GM23338 (cell line): ENCODE data around the gene NTM. TPM values are rescaled to one million over a fixed set of nuclear protein-coding genes. Genes with fewer than 3 reads are reported as not detected.
"Not testable (repeated sequence)": the region's sequence is repeated elsewhere in the genome, so short reads cannot be mapped to it uniquely, and the experiment has no call there.

Experiments used
- ATAC-seq: fragments of 200-7000 bp; cut with Tn5 transposase; 3 replicates; pipeline ENCODE4 v1.9.1; 2020
- DNase-seq: peaks from one replicate; pipeline ENCODE4 v3.0.0-alpha.2; 2015; ENCODE audit warnings: low spot score
- H2AFZ ChIP-seq: fragments of 200-600 bp; sonication (generic); 2 replicates; pipeline ENCODE4 v1.8.0; 2016; ENCODE audit warnings: antibody characterized with exemption, mild to moderate bottlenecking, moderate library complexity
- H3F3A ChIP-seq: fragments of 200-600 bp; sonication (generic); replicated peaks from 2 replicates; pipeline ENCODE4 v1.8.0; 2017; ENCODE audit warnings: antibody characterized with exemption, mixed run types, low read depth
- H3K27ac ChIP-seq: fragments of 200-600 bp; sonication (generic); 2 replicates; pipeline ENCODE4 v1.6.1; 2016; ENCODE audit warnings: low read depth
- H3K27me3 ChIP-seq: fragments of 200-600 bp; sonication (generic); 2 replicates; pipeline ENCODE4 v1.8.0; 2016; ENCODE audit warnings: mild to moderate bottlenecking, mixed run types, moderate library complexity; ENCODE audit not compliant: insufficient read depth
- H3K36me3 ChIP-seq: fragments of 200-600 bp; sonication (generic); 2 replicates; pipeline ENCODE4 v1.8.0; 2016; ENCODE audit warnings: mild to moderate bottlenecking; ENCODE audit not compliant: insufficient read depth
- H3K4me1 ChIP-seq: fragments of 200-600 bp; sonication (generic); 2 replicates; pipeline ENCODE4 v1.8.0; 2016; ENCODE audit warnings: mild to moderate bottlenecking, moderate library complexity; ENCODE audit not compliant: insufficient read depth
- H3K4me2 ChIP-seq: fragments of 200-600 bp; sonication (generic); 2 replicates; pipeline ENCODE4 v1.7.1; 2017; ENCODE audit warnings: mixed run types
- H3K4me3 ChIP-seq: fragments of 200-600 bp; sonication (generic); 2 replicates; pipeline ENCODE4 v1.6.1; 2016; ENCODE audit warnings: mixed run types
- H3K79me2 ChIP-seq: fragments of 200-600 bp; sonication (generic); replicated peaks from 2 replicates; pipeline ENCODE4 v1.8.0; 2017; ENCODE audit warnings: mild to moderate bottlenecking; ENCODE audit not compliant: insufficient read depth
- H3K9me2 ChIP-seq: fragments of 200-600 bp; sonication (generic); 2 replicates; pipeline ENCODE4 v1.8.0; 2017; ENCODE audit not compliant: insufficient read depth
- H4K20me1 ChIP-seq: fragments of 200-600 bp; sonication (generic); replicated peaks from 2 replicates; pipeline ENCODE4 v1.8.0; 2017; ENCODE audit warnings: mild to moderate bottlenecking; ENCODE audit not compliant: insufficient read depth
- H3K27ac Mint-ChIP-seq: 2 replicates; pipeline ENCODE4 v1.8.0; 2020; ENCODE audit warnings: inconsistent platforms, mild to moderate bottlenecking, moderate library complexity, mixed read lengths
- H3K27me3 Mint-ChIP-seq: 3 replicates; pipeline ENCODE4 v1.8.0; 2022; ENCODE audit warnings: low read depth, mild to moderate bottlenecking, moderate library complexity, mixed read lengths, inconsistent platforms; ENCODE audit not compliant: insufficient read depth, poor library complexity
- H3K36me3 Mint-ChIP-seq: 3 replicates; pipeline ENCODE4 v1.8.0; 2021; ENCODE audit warnings: low read depth, mild to moderate bottlenecking, inconsistent platforms, moderate library complexity, mixed read lengths
- H3K4me1 Mint-ChIP-seq: 3 replicates; pipeline ENCODE4 v1.8.0; 2020; ENCODE audit warnings: mild to moderate bottlenecking, inconsistent platforms, mixed read lengths
- H3K4me3 Mint-ChIP-seq: 3 replicates; pipeline ENCODE4 v1.8.0; 2021; ENCODE audit warnings: moderate library complexity, mild to moderate bottlenecking, inconsistent platforms, mixed read lengths
- H3K9me3 Mint-ChIP-seq: 3 replicates; pipeline ENCODE4 v1.8.0; 2020; ENCODE audit warnings: moderate library complexity, mild to moderate bottlenecking, inconsistent platforms, mixed read lengths
- CREB1 ChIP-seq: fragments of 250-450 bp; sonication (Bioruptor Pico); IDR thresholded peaks from 2 replicates; pipeline ENCODE4 v1.5.0; 2020; ENCODE audit warnings: low read depth, mild to moderate bottlenecking, moderate library complexity
- EZH2 ChIP-seq: fragments of 200-600 bp; sonication (generic); IDR thresholded peaks from one replicate; pipeline ENCODE4 v1.8.0; 2017; ENCODE audit warnings: antibody characterized with exemption, mild to moderate bottlenecking, low read depth; ENCODE audit not compliant: unreplicated experiment
- EZH2phosphoT487 ChIP-seq: fragments of 200-600 bp; sonication (generic); IDR thresholded peaks from one replicate; pipeline ENCODE4 v1.8.1; 2018; ENCODE audit warnings: antibody characterized with exemption; ENCODE audit not compliant: unreplicated experiment
- ZNF114 ChIP-seq: fragments of 250-450 bp; sonication (Bioruptor Pico); IDR thresholded peaks from 2 replicates; pipeline ENCODE4 v1.5.0; 2020; ENCODE audit warnings: mild to moderate bottlenecking, moderate library complexity
- ZNF331 ChIP-seq: fragments of 250-450 bp; sonication (Bioruptor Pico); IDR thresholded peaks from 2 replicates; pipeline ENCODE4 v1.5.0; 2020; ENCODE audit warnings: low read depth, mild to moderate bottlenecking, moderate library complexity
- polyA plus RNA-seq: library from polyadenylated mRNA; unstranded; fragments of >200 nt; fragmentation: Nextera tagmentation; extraction: Ambion mirVana; gene quantifications from 2 replicates; pipeline ENCODE4 v1.2.1, GENCODE V29; 2016
- total RNA-seq: library from RNA; depleted of rRNA; stranded (reverse); fragments of >200 nt; shearing (Covaris generic); gene quantifications from 2 replicates; pipeline ENCODE4 v1.2.3, GENCODE V29; 2014
- TF ChIP-seq, protein P1 (sequence below): fragments of 250-450 bp; sonication (Bioruptor Pico); IDR thresholded peaks from 2 replicates; pipeline ENCODE4 v1.5.0; 2020; ENCODE audit warnings: mild to moderate bottlenecking, moderate library complexity

NTM gene
- total and polyA plus RNA-seq, 2 experiments from 2014 or later, result 10.6 to 14.6 TPM

DNA sequence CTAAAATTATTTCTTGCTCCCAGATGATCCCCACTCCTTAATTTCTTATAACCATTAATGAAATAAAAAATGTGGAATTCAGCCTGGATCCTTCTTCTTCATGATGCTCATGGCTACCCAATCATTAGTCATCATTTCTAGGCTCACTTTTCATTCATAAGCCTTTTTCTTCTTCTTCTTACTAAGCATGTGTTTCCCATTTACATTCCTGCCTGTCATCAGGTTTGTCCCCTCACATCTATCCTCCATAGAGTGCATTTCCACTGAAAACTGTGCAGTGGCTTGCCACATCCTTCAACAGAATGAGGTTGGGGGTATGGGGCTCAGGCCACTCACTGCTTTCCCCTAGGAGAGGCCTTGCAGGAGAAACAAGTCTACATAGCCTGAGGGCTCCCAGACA, 35.8 kb upstream of the NTM start:
- no peak for TF ChIP-seq ZNF114 (CRISPR knock-in tag)
- no peak for TF ChIP-seq CREB1 (CRISPR knock-in tag)
- no peak for TF ChIP-seq ZNF331 (CRISPR knock-in tag)
- TF ChIP-seq EZH2phosphoT487, result no peak
- TF ChIP-seq, protein P1, sequence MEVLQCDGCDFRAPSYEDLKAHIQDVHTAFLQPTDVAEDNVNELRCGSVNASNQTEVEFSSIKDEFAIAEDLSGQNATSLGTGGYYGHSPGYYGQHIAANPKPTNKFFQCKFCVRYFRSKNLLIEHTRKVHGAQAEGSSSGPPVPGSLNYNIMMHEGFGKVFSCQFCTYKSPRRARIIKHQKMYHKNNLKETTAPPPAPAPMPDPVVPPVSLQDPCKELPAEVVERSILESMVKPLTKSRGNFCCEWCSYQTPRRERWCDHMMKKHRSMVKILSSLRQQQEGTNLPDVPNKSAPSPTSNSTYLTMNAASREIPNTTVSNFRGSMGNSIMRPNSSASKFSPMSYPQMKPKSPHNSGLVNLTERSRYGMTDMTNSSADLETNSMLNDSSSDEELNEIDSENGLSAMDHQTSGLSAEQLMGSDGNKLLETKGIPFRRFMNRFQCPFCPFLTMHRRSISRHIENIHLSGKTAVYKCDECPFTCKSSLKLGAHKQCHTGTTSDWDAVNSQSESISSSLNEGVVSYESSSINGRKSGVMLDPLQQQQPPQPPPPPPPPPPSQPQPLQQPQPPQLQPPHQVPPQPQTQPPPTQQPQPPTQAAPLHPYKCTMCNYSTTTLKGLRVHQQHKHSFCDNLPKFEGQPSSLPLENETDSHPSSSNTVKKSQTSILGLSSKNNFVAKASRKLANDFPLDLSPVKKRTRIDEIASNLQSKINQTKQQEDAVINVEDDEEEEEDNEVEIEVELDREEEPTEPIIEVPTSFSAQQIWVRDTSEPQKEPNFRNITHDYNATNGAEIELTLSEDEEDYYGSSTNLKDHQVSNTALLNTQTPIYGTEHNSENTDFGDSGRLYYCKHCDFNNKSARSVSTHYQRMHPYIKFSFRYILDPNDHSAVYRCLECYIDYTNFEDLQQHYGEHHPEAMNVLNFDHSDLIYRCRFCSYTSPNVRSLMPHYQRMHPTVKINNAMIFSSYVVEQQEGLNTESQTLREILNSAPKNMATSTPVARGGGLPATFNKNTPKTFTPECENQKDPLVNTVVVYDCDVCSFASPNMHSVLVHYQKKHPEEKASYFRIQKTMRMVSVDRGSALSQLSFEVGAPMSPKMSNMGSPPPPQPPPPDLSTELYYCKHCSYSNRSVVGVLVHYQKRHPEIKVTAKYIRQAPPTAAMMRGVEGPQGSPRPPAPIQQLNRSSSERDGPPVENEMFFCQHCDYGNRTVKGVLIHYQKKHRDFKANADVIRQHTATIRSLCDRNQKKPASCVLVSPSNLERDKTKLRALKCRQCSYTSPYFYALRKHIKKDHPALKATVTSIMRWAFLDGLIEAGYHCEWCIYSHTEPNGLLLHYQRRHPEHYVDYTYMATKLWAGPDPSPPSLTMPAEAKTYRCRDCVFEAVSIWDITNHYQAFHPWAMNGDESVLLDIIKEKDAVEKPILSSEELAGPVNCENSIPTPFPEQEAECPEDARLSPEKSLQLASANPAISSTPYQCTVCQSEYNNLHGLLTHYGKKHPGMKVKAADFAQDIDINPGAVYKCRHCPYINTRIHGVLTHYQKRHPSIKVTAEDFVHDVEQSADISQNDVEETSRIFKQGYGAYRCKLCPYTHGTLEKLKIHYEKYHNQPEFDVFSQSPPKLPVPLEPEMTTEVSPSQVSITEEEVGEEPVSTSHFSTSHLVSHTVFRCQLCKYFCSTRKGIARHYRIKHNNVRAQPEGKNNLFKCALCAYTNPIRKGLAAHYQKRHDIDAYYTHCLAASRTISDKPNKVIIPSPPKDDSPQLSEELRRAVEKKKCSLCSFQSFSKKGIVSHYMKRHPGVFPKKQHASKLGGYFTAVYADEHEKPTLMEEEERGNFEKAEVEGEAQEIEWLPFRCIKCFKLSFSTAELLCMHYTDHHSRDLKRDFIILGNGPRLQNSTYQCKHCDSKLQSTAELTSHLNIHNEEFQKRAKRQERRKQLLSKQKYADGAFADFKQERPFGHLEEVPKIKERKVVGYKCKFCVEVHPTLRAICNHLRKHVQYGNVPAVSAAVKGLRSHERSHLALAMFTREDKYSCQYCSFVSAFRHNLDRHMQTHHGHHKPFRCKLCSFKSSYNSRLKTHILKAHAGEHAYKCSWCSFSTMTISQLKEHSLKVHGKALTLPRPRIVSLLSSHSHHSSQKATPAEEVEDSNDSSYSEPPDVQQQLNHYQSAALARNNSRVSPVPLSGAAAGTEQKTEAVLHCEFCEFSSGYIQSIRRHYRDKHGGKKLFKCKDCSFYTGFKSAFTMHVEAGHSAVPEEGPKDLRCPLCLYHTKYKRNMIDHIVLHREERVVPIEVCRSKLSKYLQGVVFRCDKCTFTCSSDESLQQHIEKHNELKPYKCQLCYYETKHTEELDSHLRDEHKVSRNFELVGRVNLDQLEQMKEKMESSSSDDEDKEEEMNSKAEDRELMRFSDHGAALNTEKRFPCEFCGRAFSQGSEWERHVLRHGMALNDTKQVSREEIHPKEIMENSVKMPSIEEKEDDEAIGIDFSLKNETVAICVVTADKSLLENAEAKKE (CRISPR knock-in tag), result no peak
- no peak for TF ChIP-seq EZH2
- no peaks in the 10 kb centered on the region for H3K27me3 Mint-ChIP-seq
- Histone ChIP-seq H3K79me2 (no peaks in the 10 kb centered on the region), H3K4me3 (no peak overlapping the region), H3K4me1 (no peaks in the 10 kb centered on the region; the same call in 1 of the 2 replicates), H3K27me3 (no peaks in the 10 kb centered on the region), H3K36me3 (no peaks in the 10 kb centered on the region), H3F3A (no peaks in the 10 kb centered on the region), H3K27ac (no peak overlapping the region), H4K20me1 (no peaks in the 10 kb centered on the region), H3K9me2 (no peaks in the 10 kb centered on the region; the same call in 1 of the 2 replicates), H3K4me2 (no peak overlapping the region), H2AFZ (no peak overlapping the region)
- H3K4me1 Mint-ChIP-seq, result peaks cover 12% of the 10 kb centered on the region
- DNase-seq, result no peak
- H3K36me3 Mint-ChIP-seq, result no peaks in the 10 kb centered on the region
- H3K4me3 Mint-ChIP-seq, result no peak overlapping the region
- H3K27ac Mint-ChIP-seq, result no peak overlapping the region
- no peak for ATAC-seq
- no peaks in the 10 kb centered on the region for H3K9me3 Mint-ChIP-seq

DNA sequence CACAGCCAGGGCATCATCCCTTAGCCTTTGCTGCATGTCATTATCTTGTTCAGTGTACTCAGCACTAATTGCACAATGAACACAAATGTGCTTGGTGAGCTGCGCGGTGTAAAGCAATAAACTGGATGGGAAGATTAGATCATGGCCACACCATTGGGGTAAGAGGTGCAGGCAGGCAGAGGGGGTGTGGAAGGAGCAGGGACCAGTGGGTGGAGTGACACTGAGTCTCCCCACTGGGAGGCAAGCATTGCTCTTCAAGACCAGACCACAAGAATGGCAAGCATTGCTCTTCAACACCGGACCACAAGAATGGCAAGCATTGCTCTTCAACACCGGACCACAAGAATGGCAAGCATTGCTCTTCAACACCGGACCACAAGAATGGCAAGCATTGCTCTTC, 28.5 kb upstream of the NTM start:
- H3K27me3 ChIP-seq, H3K4me2 ChIP-seq, H3K36me3 ChIP-seq, H3K9me3 Mint-ChIP-seq, DNase-seq, H3K4me3 ChIP-seq, H2AFZ ChIP-seq, H3K27me3 Mint-ChIP-seq, H3K27ac Mint-ChIP-seq, H3K79me2 ChIP-seq, H3K27ac ChIP-seq, H3K4me1 ChIP-seq, H4K20me1 ChIP-seq, ATAC-seq, H3K36me3 Mint-ChIP-seq, H3K4me1 Mint-ChIP-seq, H3K4me3 Mint-ChIP-seq, H3F3A ChIP-seq: not testable (repeated sequence)
- peaks cover 11% of the 10 kb centered on the region; the same call in 1 of the 2 replicates for H3K9me2 ChIP-seq

DNA sequence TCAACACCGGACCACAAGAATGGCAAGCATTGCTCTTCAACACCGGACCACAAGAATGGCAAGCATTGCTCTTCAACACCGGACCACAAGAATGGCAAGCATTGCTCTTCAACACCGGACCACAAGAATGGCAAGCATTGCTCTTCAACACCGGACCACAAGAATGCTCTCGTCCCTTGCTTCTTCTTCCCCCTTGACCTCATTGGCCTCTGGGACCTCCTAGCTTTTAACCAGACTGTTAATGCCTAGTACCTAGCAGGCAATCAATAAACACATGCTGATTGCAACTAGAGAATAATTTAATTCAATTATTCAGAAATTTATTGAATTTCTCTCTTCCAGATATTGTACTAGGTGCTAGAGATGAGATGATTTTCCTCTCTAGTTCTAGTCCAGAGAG, 28.0 kb upstream of the NTM start:
- H3K79me2 ChIP-seq, H3K27me3 Mint-ChIP-seq, H3K27me3 ChIP-seq, ATAC-seq, H3K36me3 ChIP-seq, H3K4me1 ChIP-seq, H3K4me3 ChIP-seq, H3F3A ChIP-seq, H3K27ac Mint-ChIP-seq, H3K27ac ChIP-seq, H3K4me2 ChIP-seq, H3K9me3 Mint-ChIP-seq, H3K4me1 Mint-ChIP-seq, DNase-seq, H3K36me3 Mint-ChIP-seq, H2AFZ ChIP-seq, H3K4me3 Mint-ChIP-seq, H4K20me1 ChIP-seq: not testable (repeated sequence)
- H3K9me2 ChIP-seq, result peaks cover 11% of the 10 kb centered on the region; the same call in 1 of the 2 replicates
